ENCODE results near the gene GCDH. TPM values are rescaled to one million over a fixed set of nuclear protein-coding genes. Genes with fewer than 3 reads are reported as not detected.
A peak's percentile ranks its signal among the peaks of the same experiment; 100 is the strongest.

GCDH gene
- total and polyA plus RNA-seq, 5 donors from 2014 or later, result 15.1 to 40.0 (median 16.3) TPM

DNA sequence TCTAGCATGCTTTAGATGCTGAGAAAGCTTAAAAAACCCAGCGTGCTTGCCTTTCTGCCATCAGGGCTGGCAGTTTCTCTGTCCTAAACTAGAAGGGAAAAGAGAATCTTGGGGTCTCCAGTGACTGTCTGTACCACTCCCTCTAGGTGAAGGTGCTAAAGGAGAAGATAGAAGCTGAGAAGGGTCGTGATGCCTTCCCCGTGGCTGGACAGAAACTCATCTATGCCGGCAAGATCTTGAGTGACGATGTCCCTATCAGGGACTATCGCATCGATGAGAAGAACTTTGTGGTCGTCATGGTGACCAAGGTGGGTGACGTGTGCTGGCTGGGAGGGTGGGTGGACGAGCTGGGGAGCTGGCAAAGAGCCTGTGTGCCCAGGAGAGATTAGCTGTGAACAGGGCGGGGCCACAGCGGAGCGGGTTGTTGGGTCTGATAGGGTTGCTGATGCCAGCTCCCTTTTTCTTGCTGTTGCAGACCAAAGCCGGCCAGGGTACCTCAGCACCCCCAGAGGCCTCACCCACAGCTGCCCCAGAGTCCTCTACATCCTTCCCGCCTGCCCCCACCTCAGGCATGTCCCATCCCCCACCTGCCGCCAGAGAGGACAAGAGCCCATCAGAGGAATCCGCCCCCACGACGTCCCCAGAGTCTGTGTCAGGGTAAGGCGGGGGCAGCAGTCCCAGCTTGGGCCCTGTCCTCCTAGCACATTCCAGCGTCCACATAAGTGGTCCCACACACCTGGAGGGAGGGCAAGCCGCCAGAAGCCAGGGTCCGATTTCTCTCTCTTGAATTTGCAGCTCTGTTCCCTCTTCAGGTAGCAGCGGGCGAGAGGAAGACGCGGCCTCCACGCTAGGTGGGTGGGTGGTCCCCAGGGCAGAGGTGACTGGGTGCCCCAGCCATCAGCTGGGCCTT, 57.0 kb downstream of the GCDH start:
- Histone ChIP-seq H3K36me3 (ENCODE audit: control insufficient read depth, insufficient read depth, low read length) (peaks cover 58% of the 10 kb centered on the region), H3K9me3 (ENCODE audit: control insufficient read depth in 2 of 2, low read length in 2 of 2) (no peaks in the 10 kb centered on the region), H3K4me1 (ENCODE audit: control insufficient read depth, insufficient read depth, low read length, poor library complexity, severe bottlenecking) (peaks cover 25% of the 10 kb centered on the region), H3K27me3 (ENCODE audit: control insufficient read depth, insufficient read depth, low read length) (no peaks in the 10 kb centered on the region), H3K4me3 (ENCODE audit: low read depth, low read length) (no peak overlapping the region), H3K27ac (ENCODE audit: insufficient read depth, low read length, poor library complexity, severe bottlenecking) (no peak overlapping the region)
- Mint-ChIP-seq H3K4me3 (peak overlapping the region in 3 of 4 donors; percentile 27 to 43 (median 31)), H3K36me3 (peaks cover 36% of the 10 kb centered on the region), H3K9me3 (peaks cover 0 to 2% (median 0%) of the 10 kb centered on the region in 7 donors), H3K4me1 (peaks cover 4 to 43% (median 27%) of the 10 kb centered on the region in 4 donors), H3K27ac (no peak overlapping the region), H3K27me3 (peaks cover 5% of the 10 kb centered on the region)
- ATAC-seq (ENCODE audit: low read depth in 2 of 2) (no peak), DNase-seq (no peak)

DNA sequence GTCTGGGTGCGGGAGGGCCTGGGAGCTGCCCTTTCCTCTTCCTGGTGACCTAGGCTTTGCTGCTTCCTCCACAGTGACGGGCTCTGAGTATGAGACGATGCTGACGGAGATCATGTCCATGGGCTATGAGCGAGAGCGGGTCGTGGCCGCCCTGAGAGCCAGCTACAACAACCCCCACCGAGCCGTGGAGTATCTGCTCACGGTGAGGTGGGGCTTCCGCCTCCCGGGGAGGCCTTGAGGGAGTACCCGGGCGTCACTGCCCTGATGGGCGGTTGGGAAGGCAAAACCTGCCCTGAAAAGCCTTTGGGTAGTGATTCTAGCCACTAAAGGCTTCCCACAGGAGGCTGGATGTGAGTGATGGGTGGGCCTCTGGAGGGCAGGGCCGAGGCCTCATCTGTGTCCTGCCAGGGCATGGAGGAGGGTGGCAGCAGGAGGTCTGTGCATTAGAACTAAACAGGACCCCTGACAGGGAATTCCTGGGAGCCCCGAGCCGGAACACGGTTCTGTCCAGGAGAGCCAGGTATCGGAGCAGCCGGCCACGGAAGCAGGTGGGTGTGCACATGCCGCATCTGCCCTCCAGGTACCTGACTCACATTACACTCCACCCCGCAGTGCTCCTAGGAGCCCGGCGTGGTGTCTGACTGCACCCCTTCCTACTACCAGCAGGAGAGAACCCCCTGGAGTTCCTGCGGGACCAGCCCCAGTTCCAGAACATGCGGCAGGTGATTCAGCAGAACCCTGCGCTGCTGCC, 57.8 kb downstream of the GCDH start:
- Histone ChIP-seq H3K9me3 (ENCODE audit: control insufficient read depth in 2 of 2, low read length in 2 of 2) (no peaks in the 10 kb centered on the region), H3K4me3 (ENCODE audit: low read depth, low read length) (no peak overlapping the region), H3K27me3 (ENCODE audit: control insufficient read depth, insufficient read depth, low read length) (no peaks in the 10 kb centered on the region), H3K36me3 (ENCODE audit: control insufficient read depth, insufficient read depth, low read length) (peaks cover 57% of the 10 kb centered on the region), H3K4me1 (ENCODE audit: control insufficient read depth, insufficient read depth, low read length, poor library complexity, severe bottlenecking) (peaks cover 20% of the 10 kb centered on the region), H3K27ac (ENCODE audit: insufficient read depth, low read length, poor library complexity, severe bottlenecking) (no peak overlapping the region)
- no peak for ATAC-seq (ENCODE audit: low read depth in 2 of 2)
- Mint-ChIP-seq H3K4me3 (peak overlapping the region in 1 of 4 donors; percentile 43), H3K4me1 (peaks cover 4 to 35% (median 22%) of the 10 kb centered on the region in 4 donors), H3K9me3 (peaks cover 0 to 2% (median 0%) of the 10 kb centered on the region in 7 donors), H3K27me3 (peaks cover 5% of the 10 kb centered on the region), H3K36me3 (peaks cover 30% of the 10 kb centered on the region), H3K27ac (no peak overlapping the region)
- DNase-seq, result no peak

Other genes with a start within 250 kb of the GCDH start
- gene MAN2B1, start 224.4 kb upstream of the GCDH start, total RNA-seq, result 147 TPM
- gene MAN2B1, start 224.4 kb upstream of the GCDH start, polyA plus RNA-seq, result 10 to 100 TPM; 46.3 to 58.6 (median 49.3) TPM
- gene WDR83, start 224.4 kb upstream of the GCDH start, total RNA-seq, result 13.0 TPM
- gene WDR83, start 224.4 kb upstream of the GCDH start, polyA plus RNA-seq, result 10 to 100 TPM; 10.6 to 18.5 (median 12.9) TPM
- gene DHPS, start 209.3 kb upstream of the GCDH start, total RNA-seq, result 122 TPM
- gene DHPS, start 209.3 kb upstream of the GCDH start, polyA plus RNA-seq, result 100 to 1,000 TPM in 1 of 4 donors, 10 to 100 TPM in 3; 78.5 to 105 (median 96.8) TPM
- not detected for gene GNG14, start 203.2 kb upstream of the GCDH start, total RNA-seq
- gene GNG14, start 203.2 kb upstream of the GCDH start, polyA plus RNA-seq, result not detected
- gene FBXW9, start 194.5 kb upstream of the GCDH start, total RNA-seq, result 1.7 TPM
- gene FBXW9, start 194.5 kb upstream of the GCDH start, polyA plus RNA-seq, result 1 to 10 TPM; 5.0 to 8.1 (median 6.6) TPM
- 42.9 TPM for gene TNPO2, start 167.2 kb upstream of the GCDH start, total RNA-seq
- 1 to 10 TPM; 1.7 to 3.1 (median 2.0) TPM for gene TNPO2, start 167.2 kb upstream of the GCDH start, polyA plus RNA-seq
- 197 TPM for gene TRIR, start 156.5 kb upstream of the GCDH start, total RNA-seq
- gene TRIR, start 156.5 kb upstream of the GCDH start, polyA plus RNA-seq, result 100 to 1,000 TPM; 238 to 323 (median 261) TPM
- gene GET3, start 153.7 kb upstream of the GCDH start, total RNA-seq, result 37.9 TPM
- 10 to 100 TPM; 68.0 to 91.2 (median 81.9) TPM for gene GET3, start 153.7 kb upstream of the GCDH start, polyA plus RNA-seq
- gene BEST2, start 139.4 kb upstream of the GCDH start, total RNA-seq, result not detected
- gene BEST2, start 139.4 kb upstream of the GCDH start, polyA plus RNA-seq, result not detected
- gene HOOK2, start 115.6 kb upstream of the GCDH start, total RNA-seq, result 16.9 TPM
- gene HOOK2, start 115.6 kb upstream of the GCDH start, polyA plus RNA-seq, result 1 to 10 TPM in 3 of 4 donors, under 1 TPM in 1; 0.24 to 1.9 (median 1.6) TPM
- gene JUNB, start 99.7 kb upstream of the GCDH start, total RNA-seq, result 2,802 TPM
- gene JUNB, start 99.7 kb upstream of the GCDH start, polyA plus RNA-seq, result 100 to 1,000 TPM; 582 to 986 (median 765) TPM
- 74.0 TPM for gene PRDX2, start 89.4 kb upstream of the GCDH start, total RNA-seq
- gene PRDX2, start 89.4 kb upstream of the GCDH start, polyA plus RNA-seq, result 100 to 1,000 TPM; 326 to 380 (median 341) TPM
- 2.8 TPM for gene THSD8, start 89.1 kb upstream of the GCDH start, total RNA-seq
- gene THSD8, start 89.1 kb upstream of the GCDH start, polyA plus RNA-seq, result 10 to 100 TPM in 1 of 4 donors, 1 to 10 TPM in 1, under 1 TPM in 1, not detected in 1; 0.66 to 13.9 (median 4.8) TPM
- gene RNASEH2A, start 84.6 kb upstream of the GCDH start, total RNA-seq, result 4.7 TPM
- 10 to 100 TPM; 18.7 to 27.5 (median 23.4) TPM for gene RNASEH2A, start 84.6 kb upstream of the GCDH start, polyA plus RNA-seq
- not detected for gene RTBDN, start 56.6 kb upstream of the GCDH start, total RNA-seq
- gene RTBDN, start 56.6 kb upstream of the GCDH start, polyA plus RNA-seq, result not detected
- 0.94 TPM for gene MAST1, start 52.6 kb upstream of the GCDH start, total RNA-seq
- 1 to 10 TPM in 1 of 4 donors, under 1 TPM in 2, not detected in 1; 0.05 to 1.8 (median 0.52) TPM for gene MAST1, start 52.6 kb upstream of the GCDH start, polyA plus RNA-seq
- 20.2 TPM for gene DNASE2, start 9.7 kb upstream of the GCDH start, total RNA-seq
- gene DNASE2, start 9.7 kb upstream of the GCDH start, polyA plus RNA-seq, result 10 to 100 TPM; 54.4 to 72.1 (median 63.6) TPM
- not detected for gene KLF1, start 4.0 kb upstream of the GCDH start, total RNA-seq
- gene KLF1, start 4.0 kb upstream of the GCDH start, polyA plus RNA-seq, result under 1 TPM in 1 of 4 donors, not detected in 3; 0.23 TPM
- 0.54 TPM for gene SYCE2, start 28.1 kb downstream of the GCDH start, total RNA-seq
- under 1 TPM in 1 of 4 donors, not detected in 3; 0.14 TPM for gene SYCE2, start 28.1 kb downstream of the GCDH start, polyA plus RNA-seq
- gene FARSA, start 42.6 kb downstream of the GCDH start, total RNA-seq, result 28.9 TPM
- 10 to 100 TPM; 52.2 to 74.0 (median 62.6) TPM for gene FARSA, start 42.6 kb downstream of the GCDH start, polyA plus RNA-seq
- 484 TPM for gene CALR, start 47.4 kb downstream of the GCDH start, total RNA-seq
- gene CALR, start 47.4 kb downstream of the GCDH start, polyA plus RNA-seq, result 100 to 1,000 TPM; 113 to 172 (median 149) TPM
- gene RAD23A, start 54.7 kb downstream of the GCDH start, total RNA-seq, result 80.9 TPM
- 10 to 100 TPM; 73.8 to 85.0 (median 78.1) TPM for gene RAD23A, start 54.7 kb downstream of the GCDH start, polyA plus RNA-seq
- 7.4 TPM for gene GADD45GIP1, start 66.1 kb downstream of the GCDH start, total RNA-seq
- gene GADD45GIP1, start 66.1 kb downstream of the GCDH start, polyA plus RNA-seq, result 10 to 100 TPM; 57.2 to 71.9 (median 66.6) TPM
- gene DAND5, start 78.4 kb downstream of the GCDH start, total RNA-seq, result not detected
- not detected for gene DAND5, start 78.4 kb downstream of the GCDH start, polyA plus RNA-seq
- 1.2 TPM for gene NFIX, start 104.3 kb downstream of the GCDH start, total RNA-seq
- gene NFIX, start 104.3 kb downstream of the GCDH start, polyA plus RNA-seq, result under 1 TPM in 1 of 4 donors, not detected in 3; 0.15 TPM
- gene LYL1, start 211.7 kb downstream of the GCDH start, total RNA-seq, result 8.7 TPM
- gene LYL1, start 211.7 kb downstream of the GCDH start, polyA plus RNA-seq, result 10 to 100 TPM in 1 of 4 donors, 1 to 10 TPM in 3; 6.5 to 14.2 (median 7.5) TPM
- 57.6 TPM for gene TRMT1, start 225.6 kb downstream of the GCDH start, total RNA-seq
- gene TRMT1, start 225.6 kb downstream of the GCDH start, polyA plus RNA-seq, result 10 to 100 TPM; 16.0 to 22.3 (median 19.9) TPM
- 25.4 TPM for gene NACC1, start 227.1 kb downstream of the GCDH start, total RNA-seq
- gene NACC1, start 227.1 kb downstream of the GCDH start, polyA plus RNA-seq, result 1 to 10 TPM in 2 of 4 donors, under 1 TPM in 2; 0.71 to 2.5 (median 1.2) TPM